Measurements from ENCODE around the gene PRKD1.
"Not testable (repeated sequence)": the region's sequence is repeated elsewhere in the genome, so short reads cannot be mapped to it uniquely, and the experiment has no call there.

The PRKD1 gene

DNA sequence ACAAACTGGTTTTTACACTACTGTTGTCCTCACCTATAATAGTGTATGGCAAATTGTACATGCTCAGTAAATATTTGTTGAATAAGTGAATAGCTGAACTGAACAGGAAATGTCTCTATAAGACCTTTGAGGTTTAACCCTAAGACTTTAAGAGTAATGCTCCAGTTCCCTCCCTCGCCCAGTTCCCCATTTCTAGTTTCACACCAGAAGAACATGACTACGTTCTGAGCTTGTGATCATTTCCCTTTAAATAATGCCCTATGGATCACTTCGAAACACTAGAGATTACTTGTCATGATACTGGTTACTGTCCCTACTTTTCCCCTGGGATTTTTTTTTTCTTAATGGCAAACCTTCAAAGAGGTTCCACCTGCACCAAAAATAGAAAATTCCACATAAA lies 69.3 kb downstream of the PRKD1 start:
- no peak overlapping the region for H3K4me3 ChIP-seq (ENCODE audit: low read depth, low read length)
- TF ChIP-seq, protein P1, sequence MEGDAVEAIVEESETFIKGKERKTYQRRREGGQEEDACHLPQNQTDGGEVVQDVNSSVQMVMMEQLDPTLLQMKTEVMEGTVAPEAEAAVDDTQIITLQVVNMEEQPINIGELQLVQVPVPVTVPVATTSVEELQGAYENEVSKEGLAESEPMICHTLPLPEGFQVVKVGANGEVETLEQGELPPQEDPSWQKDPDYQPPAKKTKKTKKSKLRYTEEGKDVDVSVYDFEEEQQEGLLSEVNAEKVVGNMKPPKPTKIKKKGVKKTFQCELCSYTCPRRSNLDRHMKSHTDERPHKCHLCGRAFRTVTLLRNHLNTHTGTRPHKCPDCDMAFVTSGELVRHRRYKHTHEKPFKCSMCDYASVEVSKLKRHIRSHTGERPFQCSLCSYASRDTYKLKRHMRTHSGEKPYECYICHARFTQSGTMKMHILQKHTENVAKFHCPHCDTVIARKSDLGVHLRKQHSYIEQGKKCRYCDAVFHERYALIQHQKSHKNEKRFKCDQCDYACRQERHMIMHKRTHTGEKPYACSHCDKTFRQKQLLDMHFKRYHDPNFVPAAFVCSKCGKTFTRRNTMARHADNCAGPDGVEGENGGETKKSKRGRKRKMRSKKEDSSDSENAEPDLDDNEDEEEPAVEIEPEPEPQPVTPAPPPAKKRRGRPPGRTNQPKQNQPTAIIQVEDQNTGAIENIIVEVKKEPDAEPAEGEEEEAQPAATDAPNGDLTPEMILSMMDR (conservative IDR thresholded peaks at IDR 0.05; ENCODE audit: low read depth, low read length) = no peak
- peak; percentile 35 for DNase-seq (ENCODE audit: low read depth)

DNA sequence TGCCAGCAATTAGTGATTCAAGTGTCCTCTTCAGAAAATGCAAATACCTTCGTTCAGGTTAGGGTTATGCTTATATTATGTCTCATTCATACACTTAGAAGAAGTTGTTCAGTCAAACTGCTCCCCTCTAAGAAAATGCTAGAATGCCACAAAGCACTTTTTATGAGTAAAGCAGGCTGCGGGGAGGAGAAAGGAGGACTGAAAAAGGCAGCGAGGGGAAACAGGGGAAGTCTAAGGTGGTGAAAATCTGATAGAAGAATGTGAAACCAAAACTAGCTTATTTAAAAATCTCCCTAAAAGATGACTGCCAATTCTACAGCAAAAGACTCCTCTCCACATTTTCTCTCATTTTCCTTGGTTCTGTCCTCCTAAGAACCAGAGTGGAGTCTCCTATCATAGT lies 70.1 kb downstream of the PRKD1 start:
- no peak overlapping the region for H3K4me3 ChIP-seq (ENCODE audit: low read depth, low read length)
- DNase-seq (ENCODE audit: low read depth) = peak; percentile 15

DNA sequence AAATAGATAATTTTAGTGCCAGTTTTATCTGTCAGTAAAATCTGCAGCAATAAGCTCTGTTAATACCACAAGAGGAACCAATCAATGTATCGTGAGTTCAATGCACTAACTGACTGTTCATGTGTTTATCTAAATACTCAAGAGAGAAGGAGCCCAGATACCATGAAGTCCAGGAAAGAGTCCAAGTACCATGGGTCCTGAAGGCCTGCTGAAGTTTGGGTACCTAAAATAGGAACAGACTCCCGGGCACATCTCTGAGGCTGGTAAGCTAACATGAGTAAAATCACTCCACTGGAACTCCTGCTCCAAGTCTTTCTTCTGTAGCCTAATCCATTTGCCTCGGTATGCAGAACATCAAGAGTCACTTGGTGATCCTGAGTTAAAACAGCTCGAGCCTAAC lies 71.1 kb downstream of the PRKD1 start:
- H3K4me3 ChIP-seq (ENCODE audit: low read depth, low read length) = no peak overlapping the region
- TF ChIP-seq, protein P1 (conservative IDR thresholded peaks at IDR 0.05; ENCODE audit: low read depth, low read length) = no peak
- DNase-seq (ENCODE audit: low read depth) = no peak

More for the DNA sequence above, 70.1 kb downstream of the PRKD1 start:
- TF ChIP-seq, protein P1 (conservative IDR thresholded peaks at IDR 0.05; ENCODE audit: low read depth, low read length) = no peak

DNA sequence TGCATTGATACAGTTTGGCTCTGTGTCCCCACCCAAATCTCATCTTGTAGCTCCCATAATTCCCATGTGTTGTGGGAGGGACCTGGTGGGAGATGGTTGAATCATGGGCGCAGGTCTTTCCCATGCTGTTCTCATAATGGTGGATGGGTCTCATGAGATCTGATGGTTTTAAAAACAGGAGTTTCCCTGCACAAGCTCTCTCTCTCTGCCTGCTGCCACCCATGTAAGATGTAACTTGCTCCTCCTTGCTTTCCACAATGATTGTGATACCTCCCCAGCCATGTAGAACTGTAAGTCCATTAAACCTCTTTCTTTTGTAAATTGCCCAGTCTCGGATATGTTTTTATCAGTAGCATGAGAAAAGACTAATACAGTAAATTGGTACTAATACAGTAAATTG lies 74.0 kb downstream of the PRKD1 start:
- DNase-seq (ENCODE audit: low read depth) = not testable (repeated sequence)

DNA sequence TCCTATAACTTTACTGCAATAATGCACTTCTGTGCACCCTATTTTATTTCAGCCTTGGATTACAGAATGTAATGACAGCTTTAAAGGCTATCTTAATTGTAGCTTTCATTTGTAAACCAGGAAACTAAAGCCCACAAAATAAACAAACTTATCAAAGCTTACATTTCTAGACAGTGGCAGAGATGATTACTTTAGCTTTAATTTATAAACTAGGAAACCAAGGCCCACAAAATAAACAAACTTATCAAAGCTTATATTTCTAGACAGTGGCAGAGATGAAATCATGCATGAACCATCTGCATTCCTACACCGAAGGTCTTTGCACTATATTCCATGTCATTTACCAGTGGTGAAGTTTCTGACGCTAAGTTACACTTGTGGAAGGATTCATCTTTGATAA lies 74.4 kb downstream of the PRKD1 start:
- TF ChIP-seq, protein P1 (conservative IDR thresholded peaks at IDR 0.05; ENCODE audit: low read depth, low read length) = no peak
- no peak overlapping the region for H3K4me3 ChIP-seq (ENCODE audit: low read depth, low read length)
- DNase-seq (ENCODE audit: low read depth) = peak; percentile 13

More for the DNA sequence above, 74.0 kb downstream of the PRKD1 start:
- H3K4me3 ChIP-seq (ENCODE audit: low read depth, low read length) = not testable (repeated sequence)

DNA sequence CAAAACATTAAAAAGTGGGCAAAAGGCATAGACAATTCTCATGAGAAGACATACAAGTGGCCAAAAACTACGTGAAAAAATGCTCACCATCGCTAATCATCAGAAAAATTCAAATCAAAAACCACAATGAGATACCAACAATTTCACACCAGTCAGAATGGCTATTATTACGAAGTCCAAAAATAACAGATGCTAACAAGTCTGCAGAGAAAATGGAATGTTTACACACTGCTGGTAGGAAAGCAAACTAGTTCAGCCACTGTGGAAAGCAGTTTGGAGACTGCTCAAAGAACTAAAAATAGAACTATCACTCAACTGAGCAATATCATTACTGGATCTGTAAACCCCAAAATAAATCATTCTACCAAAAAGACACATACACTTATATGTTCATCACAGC lies 76.2 kb downstream of the PRKD1 start:
- TF ChIP-seq, protein P1 (conservative IDR thresholded peaks at IDR 0.05; ENCODE audit: low read depth, low read length) = no peak
- DNase-seq (ENCODE audit: low read depth) = peak; percentile 75

DNA sequence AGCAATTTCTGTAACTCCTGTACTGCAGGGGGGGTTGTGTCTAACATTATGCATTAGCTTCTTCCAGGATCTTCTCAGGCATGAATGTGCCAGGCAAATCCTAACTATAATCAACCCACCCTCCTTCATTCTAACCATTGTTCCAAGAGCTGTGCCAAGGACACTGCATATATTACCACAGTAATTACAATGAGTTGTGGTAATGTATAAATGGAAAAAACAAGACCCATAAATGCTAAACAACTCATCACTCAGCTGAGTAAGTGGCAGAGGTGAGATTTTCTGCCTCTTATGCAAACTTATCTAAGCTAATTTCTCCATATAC lies 80.6 kb downstream of the PRKD1 start:
- DNase-seq (ENCODE audit: low read depth) = no peak
- H3K4me3 ChIP-seq (ENCODE audit: low read depth, low read length) = no peak overlapping the region
- TF ChIP-seq, protein P1 (conservative IDR thresholded peaks at IDR 0.05; ENCODE audit: low read depth, low read length) = no peak

More for the DNA sequence above, 76.2 kb downstream of the PRKD1 start:
- no peak overlapping the region for H3K4me3 ChIP-seq (ENCODE audit: low read depth, low read length)
